HepG2 (cell line): ENCODE results near the gene FAM174C. TPM values are rescaled to one million over a fixed set of nuclear protein-coding genes. Genes with fewer than 3 reads are reported as not detected.

Source experiments
- ADNP ChIP-seq: sonication (generic); formaldehyde crosslinking; IDR thresholded peaks from 2 replicates; pipeline ENCODE4 v1.4.0; 2020; ENCODE audit warnings: missing genetic modification reagents
- ARID4A ChIP-seq: sonication (generic); formaldehyde crosslinking; IDR thresholded peaks from 2 replicates; pipeline ENCODE4 v1.5.0; 2020; ENCODE audit warnings: mild to moderate bottlenecking, missing genetic modification reagents, borderline replicate concordance
- ATF2 ChIP-seq: sonication (generic); formaldehyde crosslinking; IDR thresholded peaks from 2 replicates; pipeline ENCODE4 v1.4.0; 2020; ENCODE audit warnings: missing genetic modification reagents
- BORCS8-MEF2B ChIP-seq: sonication (generic); formaldehyde crosslinking; IDR thresholded peaks from 2 replicates; pipeline ENCODE4 v1.8.0; 2022; ENCODE audit warnings: mild to moderate bottlenecking, missing genetic modification reagents
- DMAP1 ChIP-seq: IDR thresholded peaks from 2 replicates; pipeline ENCODE4 v1.6.1; 2016
- EP300 ChIP-seq, 3 experiments: sonication (generic) in 1 of 3; formaldehyde crosslinking in 1 of 3; IDR thresholded peaks; 2 replicates each; pipeline versions ENCODE4 v1.5.1 to v1.6.1; 2011 to 2020; ENCODE audit warnings: low read depth in 2 of 3, low read length in 2 of 3, borderline replicate concordance in 1 of 3, improper control_type of control experiment in 1 of 3, mild to moderate bottlenecking in 1 of 3, missing genetic modification reagents in 1 of 3, moderate library complexity in 1 of 3
- ESRRA ChIP-seq: sonication (generic); formaldehyde crosslinking; IDR thresholded peaks from 2 replicates; pipeline ENCODE4 v1.5.1; 2020; ENCODE audit warnings: mild to moderate bottlenecking, low read depth, missing genetic modification reagents
- IRF9 ChIP-seq: sonication (generic); formaldehyde crosslinking; IDR thresholded peaks from 2 replicates; pipeline ENCODE4 v1.8.0; 2022; ENCODE audit warnings: missing genetic modification reagents, mild to moderate bottlenecking, borderline replicate concordance
- PCBP1 ChIP-seq: fragments of 200-400 bp; formaldehyde crosslinking; IDR thresholded peaks from 2 replicates; pipeline ENCODE4 v1.6.1; 2017; ENCODE audit warnings: mild to moderate bottlenecking, low read depth, low read length, borderline replicate concordance
- PITX1 ChIP-seq: sonication (generic); formaldehyde crosslinking; IDR thresholded peaks from 2 replicates; pipeline ENCODE4 v1.5.1; 2020; ENCODE audit warnings: mild to moderate bottlenecking, missing genetic modification reagents
- SRSF4 ChIP-seq: fragments of 200-400 bp; formaldehyde crosslinking; IDR thresholded peaks from one replicate; pipeline ENCODE4 v1.6.1; 2018; ENCODE audit warnings: mild to moderate bottlenecking, low read depth, low read length, moderate library complexity; ENCODE audit not compliant: poor library complexity, severe bottlenecking
- ZBTB25 ChIP-seq: IDR thresholded peaks from 2 replicates; pipeline ENCODE4 v1.6.1; 2018; ENCODE audit warnings: missing genetic modification reagents
- ZBTB26 ChIP-seq: IDR thresholded peaks from 2 replicates; pipeline ENCODE4 v1.6.1; 2016; ENCODE audit warnings: missing compliant biosample characterization, missing genetic modification reagents, borderline replicate concordance
- ZBTB34 ChIP-seq: sonication (generic); formaldehyde crosslinking; IDR thresholded peaks from 2 replicates; pipeline ENCODE4 v1.8.0; 2022; ENCODE audit warnings: mild to moderate bottlenecking, missing genetic modification reagents
- ZFP90 ChIP-seq: sonication (generic); formaldehyde crosslinking; IDR thresholded peaks from 2 replicates; pipeline ENCODE4 v1.8.0; 2022; ENCODE audit warnings: missing genetic modification reagents, mild to moderate bottlenecking, inconsistent platforms, borderline replicate concordance
- ZNF562 ChIP-seq: sonication (generic); formaldehyde crosslinking; IDR thresholded peaks from 2 replicates; pipeline ENCODE4 v1.8.0; 2022; ENCODE audit warnings: missing genetic modification reagents, borderline replicate concordance
- ZNF747 ChIP-seq: sonication (generic); formaldehyde crosslinking; IDR thresholded peaks from 2 replicates; pipeline ENCODE4 v1.8.1; 2023; ENCODE audit warnings: missing genetic modification reagents, mild to moderate bottlenecking, borderline replicate concordance
- polyA plus RNA-seq, 8 experiments: library from polyadenylated mRNA; depleted of rRNA in 3 of 8; stranded (reverse) in 7 of 8; unstranded in 1 of 8; fragments of >200 nt; fragmentation: Illumina TruSeq in 4 of 8; extraction: Trizol in 4 of 8; gene quantifications; 2 replicates each; pipeline versions ENCODE4 v1.2.1 to v1.2.3, GENCODE V29; 2011 to 2016; ENCODE audit warnings: low read depth in 4 of 8, missing spikeins in 1 of 8, mixed read lengths in 1 of 8; ENCODE audit not compliant: insufficient read depth in 1 of 8
- total RNA-seq, 5 experiments: library from RNA; depleted of rRNA; stranded (reverse); fragments of >200 nt; fragmentation: Illumina TruSeq; extraction: Trizol; gene quantifications; 2 replicates each; pipeline ENCODE4 v1.2.3, GENCODE V29; 2016; ENCODE audit warnings: low read depth in 1 of 5

The FAM174C gene
- total and polyA plus RNA-seq, 2 of the 13 experiments (the other 11 are each of a cell fraction or from before 2014, with no cell fraction given) = 19.5 to 31.3 TPM

GRCh38 chr19:1252221-1252820 is 23.0 kb upstream of the FAM174C start (continued):
- TF ChIP-seq EP300 (IDR thresholded peaks at IDR 0.05; ENCODE audit: low read depth in 2 of 2, low read length in 2 of 2) = peak in 1 of 2 experiments; percentile 60; a peak in 2 of 4 replicates
- no peak for TF ChIP-seq EP300 (CRISPR knock-in tag; IDR thresholded peaks at IDR 0.05; ENCODE audit: borderline replicate concordance)
- no peak for TF ChIP-seq PITX1 (CRISPR knock-in tag)
- TF ChIP-seq ARID4A (CRISPR knock-in tag) = peak; percentile 73; the same call in 1 of the 2 replicates
- TF ChIP-seq BORCS8-MEF2B = no peak
- TF ChIP-seq ADNP (CRISPR knock-in tag) = no peak
- TF ChIP-seq SRSF4 = no peak
- peak; percentile 68; the same call in 1 of the 2 replicates for TF ChIP-seq ESRRA (CRISPR knock-in tag)
- TF ChIP-seq PCBP1 = no peak
- TF ChIP-seq ZNF562 (CRISPR knock-in tag) = no peak
- no peak for TF ChIP-seq ZFP90
- TF ChIP-seq ATF2 (CRISPR knock-in tag) = no peak
- TF ChIP-seq ZBTB25 (CRISPR knock-in tag) = no peak; the same call in 1 of the 2 replicates
- no peak for TF ChIP-seq DMAP1 (CRISPR knock-in tag)
- no peak for TF ChIP-seq IRF9 (CRISPR knock-in tag)
- TF ChIP-seq ZBTB26 (CRISPR knock-in tag) = no peak; the same call in 1 of the 2 replicates
- no peak for TF ChIP-seq ZNF747
- no peak for TF ChIP-seq ZBTB34 (CRISPR knock-in tag)
